Spleen (tissue), 11 donors: Measurements from ENCODE around the gene PLA2G2F. TPM values are rescaled to one million over a fixed set of nuclear protein-coding genes. Genes with fewer than 3 reads are reported as not detected.
A peak's percentile ranks its signal among the peaks of the same experiment; 100 is the strongest.

Experiments
- DNase-seq: peaks from one replicate; pipeline ENCODE4 v3.0.0-alpha.2; 2020
- H3K27ac ChIP-seq, 8 donors: fragments of 200-600 bp; sonication (generic) in 7 of 8; 1 replicate in 4 of 8; 2 replicates in 4 of 8; pipeline versions ENCODE4 v1.5.0 to v1.8.0; 2016 to 2021; ENCODE audit warnings: inconsistent platforms in 4 of 8, mild to moderate bottlenecking in 4 of 8, moderate library complexity in 1 of 8
- H3K27me3 ChIP-seq, 7 donors: fragments of 200-600 bp; sonication (generic) in 6 of 7; replicated peaks in 1 of 7; 1 replicate in 4 of 7; 2 replicates in 3 of 7; pipeline versions ENCODE4 v1.5.0 to v1.8.0; 2016 to 2021; ENCODE audit warnings: inconsistent platforms in 3 of 7, mild to moderate bottlenecking in 1 of 7
- H3K36me3 ChIP-seq, 6 donors: fragments of 200-600 bp; sonication (generic) in 5 of 6; 1 replicate in 4 of 6; 2 replicates in 2 of 6; pipeline versions ENCODE4 v1.5.0 to v1.8.0; 2016 to 2021; ENCODE audit warnings: inconsistent platforms in 2 of 6
- H3K4me1 ChIP-seq, 6 donors: fragments of 200-600 bp; sonication (generic) in 5 of 6; 1 replicate in 3 of 6; 2 replicates in 3 of 6; pipeline versions ENCODE4 v1.5.0 to v1.8.0; 2016 to 2021; ENCODE audit warnings: inconsistent platforms in 3 of 6
- H3K4me3 ChIP-seq, 8 donors: fragments of 200-600 bp; sonication (generic) in 7 of 8; 1 replicate in 4 of 8; 2 replicates in 4 of 8; pipeline versions ENCODE4 v1.5.0 to v1.8.0; 2016 to 2021; ENCODE audit warnings: inconsistent platforms in 4 of 8, mild to moderate bottlenecking in 4 of 8, moderate library complexity in 2 of 8
- H3K9me3 ChIP-seq, 8 donors: fragments of 200-600 bp; sonication (generic) in 7 of 8; 1 replicate in 4 of 8; 2 replicates in 4 of 8; pipeline versions ENCODE4 v1.5.0 to v1.8.0; 2016 to 2021; ENCODE audit warnings: inconsistent platforms in 4 of 8
- POLR2A ChIP-seq, 3 donors: fragments of 450-650 bp; IDR thresholded peaks; one replicate each; pipeline ENCODE4 v1.5.1; 2017; ENCODE audit warnings: antibody characterized with exemption in 3 of 3, mild to moderate bottlenecking in 1 of 3
- POLR2AphosphoS5 ChIP-seq, 3 donors: sonication (generic); formaldehyde crosslinking; IDR thresholded peaks; one replicate each; pipeline ENCODE4 v1.5.1; 2017; ENCODE audit warnings: antibody characterized with exemption in 3 of 3
- WGBS, 5 donors: extraction: QIAGEN DNeasy Blood & Tissue Kit in 3 of 5; methylation state at CpG; one replicate each; pipeline versions ENCODE4 v1.1.5 to v1.1.7; 2013 to 2018; 5-methylcytosine and 5-hydroxymethylcytosine counted together
- intact Hi-C: fragments of 100-400 bp; cut with DNase I; formaldehyde crosslinking; loops from one replicate; pipeline ENCODE4 v1.15.0; 2023; ENCODE audit warnings: low total_unique reads
- polyA plus RNA-seq, 3 donors: library from polyadenylated mRNA; stranded (reverse); fragments of 200-250 nt; gene quantifications; one replicate each; pipeline ENCODE4 v1.2.1, GENCODE V29; 2013
- total RNA-seq, 7 donors: library from RNA; depleted of rRNA in 3 of 7; stranded (reverse); fragments of >200 nt in 3 of 7; fragmentation: NEBNext Ultra II Directional in 4 of 7; extraction: Animal tissue kit (Norgen Biotek cat#: 25700) in 4 of 7; gene quantifications; one replicate each; pipeline versions ENCODE4 v1.1.0 to v1.2.1, GENCODE V29; 2016 to 2021
- TF ChIP-seq, protein P1 (sequence below), 11 experiments: fragments of 200-600 bp in 7 of 11; fragments of 450-650 bp in 4 of 11; sonication (generic) in 4 of 11; IDR thresholded peaks in 8 of 11; conservative IDR thresholded peaks in 3 of 11; 1 replicate in 7 of 11; 2 replicates in 4 of 11; pipeline versions ENCODE4 v1.4.0 to v1.8.0; 2016 to 2021; ENCODE audit warnings: antibody characterized with exemption in 11 of 11, inconsistent platforms in 4 of 11, mild to moderate bottlenecking in 1 of 11
- donor health status: healthy with polysubstance abuse.
- donor health status: DM: no; HTN: no; CAD: no; lungs with moderate emphysema.
- donor health status: DM: no; HTN: no; CAD: no.
- donor health status: Bipolar disorder and iron deficiency.
- donor health status: healthy.
- donor health status: DM: no; HTN: no; CAD: no.
- donor health status: DM: yes; HTN: yes; CAD: no.

The PLA2G2F gene
- total and polyA plus RNA-seq, 10 donors: not detected

DNA sequence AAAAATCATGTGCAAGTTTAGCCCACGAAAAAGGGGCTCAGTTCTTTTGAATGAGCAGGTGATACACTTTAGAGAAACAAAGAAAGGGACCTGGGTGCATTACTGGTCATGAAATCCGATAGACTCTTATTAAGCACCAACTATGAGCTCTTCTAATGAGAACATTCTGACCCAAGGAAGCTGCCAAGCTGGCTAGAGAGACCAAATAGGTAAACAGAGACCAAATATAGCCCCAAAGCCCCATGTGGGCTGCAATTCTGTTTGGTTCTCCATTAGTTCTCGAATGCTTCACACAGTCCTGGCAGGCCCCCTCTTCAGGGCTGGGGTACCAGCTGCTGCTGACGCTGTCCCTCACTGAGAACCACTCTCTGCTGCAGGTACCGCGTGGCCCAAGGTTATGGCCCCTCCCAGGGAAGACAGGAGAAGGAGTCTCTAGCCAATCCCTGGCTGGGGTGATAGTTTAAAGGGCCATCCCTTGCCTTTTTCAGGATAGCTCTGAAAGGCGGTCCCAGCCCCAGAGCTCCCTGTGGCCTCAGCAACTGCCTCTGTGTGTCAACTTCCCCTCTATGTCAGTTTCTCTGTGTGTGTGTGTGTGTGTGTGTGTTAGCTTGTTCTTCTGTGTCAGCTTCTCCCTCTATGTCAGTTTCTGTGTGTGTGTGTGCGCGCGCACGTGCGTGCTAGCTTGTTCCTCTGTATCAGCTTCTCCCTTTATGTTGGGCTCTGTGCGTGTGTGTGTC lies 39.7 kb downstream of the PLA2G2F start:
- 80 to 86% (median 84%) methylated on average over 13 of the region's 13 CpGs for WGBS, 5 donors
- DNase-seq: no peak

DNA sequence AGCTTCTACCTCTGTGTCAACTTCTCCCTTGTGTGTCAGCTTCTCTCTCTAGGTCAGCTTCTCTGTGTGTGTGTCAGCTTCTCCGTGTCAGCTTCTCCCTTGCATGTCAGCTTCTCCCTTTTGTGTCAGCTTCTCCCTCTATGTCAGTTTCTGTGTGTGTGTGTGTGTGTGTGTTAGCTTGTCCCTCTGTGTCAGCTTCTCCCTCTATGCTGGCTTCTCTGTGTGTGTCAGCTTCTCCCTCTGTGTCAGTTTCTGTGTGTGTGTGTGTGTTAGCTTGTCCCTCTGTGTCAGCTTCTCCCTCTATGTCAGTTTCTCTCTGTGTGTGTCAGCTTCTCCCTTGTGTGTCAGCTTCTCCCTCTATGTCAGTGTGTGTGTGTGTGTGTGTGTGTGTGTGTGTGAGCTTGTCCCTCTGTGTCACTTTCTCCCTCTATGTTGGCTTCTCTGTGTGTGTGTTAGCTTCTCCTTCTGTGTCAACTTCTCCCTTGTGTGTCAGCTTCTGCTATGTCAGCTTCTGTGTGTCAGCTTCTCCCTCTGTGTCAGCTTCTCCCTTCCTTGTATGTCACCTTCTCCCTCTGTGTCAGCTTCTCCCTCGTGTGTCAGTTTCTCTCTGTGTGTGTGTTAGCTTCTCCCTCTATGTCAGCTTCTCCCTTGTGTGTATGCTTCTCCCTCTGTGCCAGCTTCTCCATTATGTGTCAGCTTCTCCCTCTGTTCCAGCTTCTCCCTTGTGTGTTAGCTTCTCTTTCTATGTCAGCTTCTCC lies 40.4 kb downstream of the PLA2G2F start:
- Histone ChIP-seq H3K4me1 (peaks cover 0 to 2% (median 0%) of the 10 kb centered on the region in 6 donors), H3K4me3 (no peak overlapping the region), H3K27me3 (peaks cover 0 to 3% (median 0%) of the 10 kb centered on the region in 7 donors), H3K9me3 (peaks cover 0 to 4% (median 0%) of the 10 kb centered on the region in 8 donors), H3K27ac (no peak overlapping the region), H3K36me3 (no peaks in the 10 kb centered on the region)
- DNase-seq: no peak
- TF ChIP-seq POLR2AphosphoS5 (IDR thresholded peaks at IDR 0.05) (no peak), POLR2A (IDR thresholded peaks at IDR 0.05) (no peak)
- TF ChIP-seq, protein P1, sequence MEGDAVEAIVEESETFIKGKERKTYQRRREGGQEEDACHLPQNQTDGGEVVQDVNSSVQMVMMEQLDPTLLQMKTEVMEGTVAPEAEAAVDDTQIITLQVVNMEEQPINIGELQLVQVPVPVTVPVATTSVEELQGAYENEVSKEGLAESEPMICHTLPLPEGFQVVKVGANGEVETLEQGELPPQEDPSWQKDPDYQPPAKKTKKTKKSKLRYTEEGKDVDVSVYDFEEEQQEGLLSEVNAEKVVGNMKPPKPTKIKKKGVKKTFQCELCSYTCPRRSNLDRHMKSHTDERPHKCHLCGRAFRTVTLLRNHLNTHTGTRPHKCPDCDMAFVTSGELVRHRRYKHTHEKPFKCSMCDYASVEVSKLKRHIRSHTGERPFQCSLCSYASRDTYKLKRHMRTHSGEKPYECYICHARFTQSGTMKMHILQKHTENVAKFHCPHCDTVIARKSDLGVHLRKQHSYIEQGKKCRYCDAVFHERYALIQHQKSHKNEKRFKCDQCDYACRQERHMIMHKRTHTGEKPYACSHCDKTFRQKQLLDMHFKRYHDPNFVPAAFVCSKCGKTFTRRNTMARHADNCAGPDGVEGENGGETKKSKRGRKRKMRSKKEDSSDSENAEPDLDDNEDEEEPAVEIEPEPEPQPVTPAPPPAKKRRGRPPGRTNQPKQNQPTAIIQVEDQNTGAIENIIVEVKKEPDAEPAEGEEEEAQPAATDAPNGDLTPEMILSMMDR (IDR thresholded peaks at IDR 0.05 in 8 of 11, conservative IDR thresholded peaks at IDR 0.05 in 3 of 11): no peak
- WGBS, 5 donors: 84 to 94% (median 90%) methylated on average over 2 of the region's 2 CpGs
- intact Hi-C loops: no loop called here

More for the DNA sequence above, 39.7 kb downstream of the PLA2G2F start:
- Histone ChIP-seq H3K4me1 (no peaks in the 10 kb centered on the region), H3K27me3 (no peaks in the 10 kb centered on the region), H3K36me3 (no peaks in the 10 kb centered on the region), H3K4me3 (no peak overlapping the region), H3K9me3 (peaks cover 0 to 4% (median 0%) of the 10 kb centered on the region in 8 donors), H3K27ac (no peak overlapping the region)
- TF ChIP-seq, protein P1 (IDR thresholded peaks at IDR 0.05 in 8 of 11, conservative IDR thresholded peaks at IDR 0.05 in 3 of 11): no peak
- TF ChIP-seq POLR2A (IDR thresholded peaks at IDR 0.05) (no peak), POLR2AphosphoS5 (IDR thresholded peaks at IDR 0.05) (no peak)
- intact Hi-C loops: no loop called here

DNA sequence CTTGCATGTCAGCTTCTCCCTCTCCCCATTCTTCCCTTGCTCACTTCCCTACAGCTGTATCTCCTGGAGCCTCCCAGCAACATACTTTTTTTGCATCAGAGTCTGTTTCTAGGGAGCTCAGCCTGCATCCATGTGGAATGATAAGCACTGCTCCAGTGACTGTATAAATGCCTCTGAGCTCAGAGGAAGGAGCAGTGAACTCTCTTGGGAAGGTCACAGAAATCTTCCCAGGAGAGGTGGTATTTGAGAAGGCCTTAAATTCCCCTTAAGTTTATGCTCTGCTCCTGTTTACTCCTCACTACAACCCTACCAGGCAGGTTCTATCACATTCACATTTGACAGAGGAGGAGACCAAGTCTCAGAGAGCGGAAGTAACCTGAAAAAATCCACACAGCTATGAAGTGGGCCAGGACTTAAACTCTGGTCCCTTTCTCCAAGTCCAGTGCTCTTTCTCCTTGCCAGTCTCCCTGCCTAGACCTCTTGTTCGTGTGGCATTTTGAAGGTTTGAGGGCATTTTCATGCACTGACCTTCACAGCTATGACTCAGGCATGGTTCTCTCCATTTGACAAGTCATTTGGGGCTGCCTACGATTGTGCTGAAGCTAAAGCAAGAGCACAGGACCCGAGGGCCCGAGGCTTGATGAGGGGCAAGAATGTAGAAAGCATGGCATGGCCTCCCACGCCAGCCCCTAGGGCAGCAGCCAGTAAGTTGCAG lies 41.2 kb downstream of the PLA2G2F start:
- H3K4me1 ChIP-seq: peaks cover 0 to 10% (median 5%) of the 10 kb centered on the region in 6 donors
- peaks cover 0 to 10% (median under 1%) of the 10 kb centered on the region in 7 donors for H3K27me3 ChIP-seq
- intact Hi-C loops: no loop called here
- DNase-seq: peak; percentile 24
- no peak overlapping the region for H3K27ac ChIP-seq
- no peak overlapping the region for H3K4me3 ChIP-seq
- 77 to 87% (median 83%) methylated on average over 6 of the region's 6 CpGs for WGBS, 5 donors
- TF ChIP-seq, protein P1 (IDR thresholded peaks at IDR 0.05 in 8 of 11, conservative IDR thresholded peaks at IDR 0.05 in 3 of 11): no peak
- TF ChIP-seq POLR2A (IDR thresholded peaks at IDR 0.05) (no peak), POLR2AphosphoS5 (IDR thresholded peaks at IDR 0.05) (no peak)
- H3K9me3 ChIP-seq: peaks cover 0 to 4% (median 0%) of the 10 kb centered on the region in 8 donors
- no peaks in the 10 kb centered on the region for H3K36me3 ChIP-seq
